ENCODE data around the gene SLC39A6. TPM values are rescaled to one million over a fixed set of nuclear protein-coding genes. Genes with fewer than 3 reads are reported as not detected.

The SLC39A6 gene
- total RNA-seq, 1 donor from 2014 or later = 48.7 TPM

- DNase-seq (ENCODE audit: extremely low spot score, unreplicated experiment) = no peak
- H3K36me3 Mint-ChIP-seq = peaks cover 34% of the 10 kb centered on the region
- H3K4me1 Mint-ChIP-seq (ENCODE audit: unreplicated experiment) = peaks cover 36% of the 10 kb centered on the region
- peak overlapping the region; percentile 92 for H3K27ac Mint-ChIP-seq
- H3K27me3 Mint-ChIP-seq = no peaks in the 10 kb centered on the region
- H3K9me3 Mint-ChIP-seq = no peaks in the 10 kb centered on the region
- TF ChIP-seq CTCF (conservative IDR thresholded peaks at IDR 0.05) = no peak
- H3K4me3 Mint-ChIP-seq = peak overlapping the region; percentile 91
Measured at GRCh38 chr18:36128907-36129299, 237 bp downstream of the SLC39A6 start.

- no peaks in the 10 kb centered on the region for H3K27me3 Mint-ChIP-seq
- DNase-seq (ENCODE audit: extremely low spot score, unreplicated experiment) = no peak
- H3K4me3 Mint-ChIP-seq = peak overlapping the region; percentile 91
- no peak for TF ChIP-seq CTCF (conservative IDR thresholded peaks at IDR 0.05)
- no peaks in the 10 kb centered on the region for H3K9me3 Mint-ChIP-seq
- peak overlapping the region; percentile 92 for H3K27ac Mint-ChIP-seq
- H3K36me3 Mint-ChIP-seq = peaks cover 34% of the 10 kb centered on the region
- H3K4me1 Mint-ChIP-seq (ENCODE audit: unreplicated experiment) = peaks cover 34% of the 10 kb centered on the region
Measured at GRCh38 chr18:36128530-36128870, 640 bp downstream of the SLC39A6 start.

GRCh38 chr18:36127836-36128529 is 1.2 kb downstream of the SLC39A6 start:
- Mint-ChIP-seq H3K27me3 (no peaks in the 10 kb centered on the region), H3K4me1 (ENCODE audit: unreplicated experiment) (peaks cover 34% of the 10 kb centered on the region)

GRCh38 chr18:36126668-36127067 is 2.5 kb downstream of the SLC39A6 start:
- Mint-ChIP-seq H3K4me3 (peak overlapping the region; percentile 79), H3K9me3 (no peaks in the 10 kb centered on the region), H3K27me3 (no peaks in the 10 kb centered on the region)

More at GRCh38 chr18:36127836-36128529, 1.2 kb downstream of the SLC39A6 start:
- DNase-seq (ENCODE audit: extremely low spot score, unreplicated experiment) = no peak
- peak overlapping the region; percentile 91 for H3K4me3 Mint-ChIP-seq
- peaks cover 34% of the 10 kb centered on the region for H3K36me3 Mint-ChIP-seq
- no peaks in the 10 kb centered on the region for H3K9me3 Mint-ChIP-seq
- no peak for TF ChIP-seq CTCF (conservative IDR thresholded peaks at IDR 0.05)
- peak overlapping the region; percentile 92 for H3K27ac Mint-ChIP-seq

GRCh38 chr18:36124841-36125240 is 4.3 kb downstream of the SLC39A6 start:
- H3K9me3 Mint-ChIP-seq = no peaks in the 10 kb centered on the region
- H3K4me1 Mint-ChIP-seq (ENCODE audit: unreplicated experiment) = peaks cover 14% of the 10 kb centered on the region
- H3K36me3 Mint-ChIP-seq = peaks cover 26% of the 10 kb centered on the region
- no peaks in the 10 kb centered on the region for H3K27me3 Mint-ChIP-seq
- no peak overlapping the region for H3K27ac Mint-ChIP-seq
- no peak for TF ChIP-seq CTCF (conservative IDR thresholded peaks at IDR 0.05)
- DNase-seq (ENCODE audit: extremely low spot score, unreplicated experiment) = no peak
- H3K4me3 Mint-ChIP-seq = no peak overlapping the region

More at GRCh38 chr18:36126668-36127067, 2.5 kb downstream of the SLC39A6 start:
- no peak for DNase-seq (ENCODE audit: extremely low spot score, unreplicated experiment)
- peaks cover 29% of the 10 kb centered on the region for H3K36me3 Mint-ChIP-seq
- peaks cover 24% of the 10 kb centered on the region for H3K4me1 Mint-ChIP-seq (ENCODE audit: unreplicated experiment)
- no peak overlapping the region for H3K27ac Mint-ChIP-seq
- TF ChIP-seq CTCF (conservative IDR thresholded peaks at IDR 0.05) = no peak
